ENCODE measurements around the gene UGT1A9.

- TF ChIP-seq GABPA (IDR thresholded peaks at IDR 0.05; ENCODE audit: low read depth) (no peak), CTCF (IDR thresholded peaks at IDR 0.05; ENCODE audit: insufficient read depth, low read length) (no peak), POLR2AphosphoS5 (IDR thresholded peaks at IDR 0.05; ENCODE audit: low read depth) (no peak)
Measured at GRCh38 chr2:233689031-233689430, 17.3 kb downstream of the UGT1A9 start.
